Measurements from ENCODE around the gene PDE6G.

The PDE6G gene

GRCh38 chr17:81656835-81657234, 493 bp upstream of the PDE6G start:
- DNase-seq = peak; percentile 40

- DNase-seq = no peak
Observed at GRCh38 chr17:81655378-81656117, 794 bp downstream of the PDE6G start.

- no peak for DNase-seq
Observed at GRCh38 chr17:81652906-81653771, 3.2 kb downstream of the PDE6G start.

- no peak for DNase-seq
Observed at GRCh38 chr17:81651692-81652091, 4.7 kb downstream of the PDE6G start.

- no peak for DNase-seq
Observed at GRCh38 chr17:81650951-81651350, 5.4 kb downstream of the PDE6G start.

- no peak for DNase-seq
Observed at GRCh38 chr17:81648707-81649085, 7.6 kb downstream of the PDE6G start.

GRCh38 chr17:81648013-81648706, 8.2 kb downstream of the PDE6G start:
- no peak for DNase-seq

GRCh38 chr17:81647640-81648012, 8.7 kb downstream of the PDE6G start:
- no peak for DNase-seq

GRCh38 chr17:81646869-81647600, 9.3 kb downstream of the PDE6G start:
- no peak for DNase-seq

- DNase-seq = peak; percentile 27
Observed at GRCh38 chr17:81644976-81645952, 11.1 kb downstream of the PDE6G start.

GRCh38 chr17:81644496-81644895, 11.8 kb downstream of the PDE6G start:
- no peak for DNase-seq

GRCh38 chr17:81641825-81642489, 14.4 kb downstream of the PDE6G start:
- DNase-seq = no peak

GRCh38 chr17:81640011-81640410, 16.3 kb downstream of the PDE6G start:
- no peak for DNase-seq

GRCh38 chr17:81638683-81639082, 17.7 kb downstream of the PDE6G start:
- no peak for DNase-seq

- DNase-seq = peak; percentile 59
Observed at GRCh38 chr17:81636505-81637288, 19.6 kb downstream of the PDE6G start, which contains the start of the genes NPLOC4 and TSPAN10. TSS of gene NPLOC4 (minus strand) at chr17:81637112. CDS start at chr17:81636930, 182 bp downstream. TSS of gene TSPAN10 (plus strand) at chr17:81637196. CDS start at chr17:81642413, 5,217 bp downstream.

GRCh38 chr17:81635973-81636504, 20.3 kb downstream of the PDE6G start:
- DNase-seq = no peak

- no peak for DNase-seq
Observed at GRCh38 chr17:81635431-81635830, 20.9 kb downstream of the PDE6G start.

- peak; percentile 38 for DNase-seq
Observed at GRCh38 chr17:81631482-81631881, 24.9 kb downstream of the PDE6G start.

- no peak for DNase-seq
Observed at GRCh38 chr17:81630274-81630673, 26.1 kb downstream of the PDE6G start.

All from MV-4-11 (cell line).